Amniotic stem cell (primary cell): ENCODE results near the gene WNT3A.
A peak's percentile ranks its signal among the peaks of the same experiment; 100 is the strongest.

Source experiments
- DNase-seq: peaks from one replicate; lab custom pipeline; 2025; lab: John Stamatoyannopoulos, UW

Gene WNT3A

DNA sequence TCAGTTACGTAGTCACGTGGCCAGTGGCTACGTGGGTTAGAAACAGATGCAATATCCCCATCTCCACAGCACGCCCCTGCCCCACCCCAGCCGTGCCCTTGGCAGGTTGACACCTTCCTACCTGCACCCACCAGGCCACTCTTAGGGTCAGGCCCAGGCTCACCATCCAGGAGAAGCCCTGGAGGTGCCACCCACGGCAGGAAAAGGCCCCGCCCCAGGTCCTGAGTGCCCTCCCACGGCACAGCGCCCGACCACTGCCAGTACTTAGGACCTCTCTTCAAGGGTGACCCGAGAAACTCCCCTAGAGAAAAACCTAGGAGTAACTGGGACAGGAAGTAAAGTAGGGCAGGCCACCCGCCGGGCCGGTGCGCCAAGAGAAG, 94.8 kb downstream of the WNT3A start:
- DNase-seq: no peak

DNA sequence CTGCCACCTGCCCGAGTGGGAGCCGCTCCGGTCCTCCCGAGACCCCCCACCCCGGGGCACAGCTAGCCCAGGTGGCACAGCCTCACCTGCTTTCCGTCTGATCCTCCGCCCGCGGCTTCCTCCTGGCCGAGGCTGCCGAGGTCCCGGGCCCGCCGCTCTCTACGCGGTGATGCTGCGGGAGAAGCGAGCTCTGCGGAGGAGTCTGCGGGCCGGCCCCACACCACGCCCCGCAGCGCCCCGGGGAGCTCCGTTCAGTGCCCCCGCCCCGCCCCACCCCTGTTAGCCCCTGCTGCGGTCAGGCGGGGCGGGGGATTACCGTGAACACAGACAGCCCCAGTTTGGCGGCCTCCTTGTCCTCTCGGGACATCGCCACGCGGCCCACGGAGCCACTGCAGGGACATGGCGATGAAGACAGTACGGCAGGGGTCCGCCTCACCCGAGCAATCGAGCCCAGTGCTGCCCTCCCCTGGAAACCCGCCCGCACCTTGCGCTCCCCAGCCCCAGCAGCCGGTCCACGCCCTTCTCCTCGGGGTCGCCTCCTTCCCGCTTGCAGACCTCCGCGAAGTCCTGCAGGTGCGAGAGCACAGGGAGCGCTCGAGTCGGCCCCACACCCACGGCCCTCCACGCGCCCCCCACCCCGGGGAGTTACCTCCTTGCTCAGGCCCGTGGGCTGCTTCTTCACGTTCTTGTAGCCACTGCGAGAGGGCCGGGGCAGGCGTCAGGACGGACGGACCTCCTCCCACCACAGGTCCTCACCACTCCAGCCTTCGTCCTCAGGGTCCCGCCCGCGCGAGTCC, 95.4 kb downstream of the WNT3A start:
- no peak for DNase-seq

DNA sequence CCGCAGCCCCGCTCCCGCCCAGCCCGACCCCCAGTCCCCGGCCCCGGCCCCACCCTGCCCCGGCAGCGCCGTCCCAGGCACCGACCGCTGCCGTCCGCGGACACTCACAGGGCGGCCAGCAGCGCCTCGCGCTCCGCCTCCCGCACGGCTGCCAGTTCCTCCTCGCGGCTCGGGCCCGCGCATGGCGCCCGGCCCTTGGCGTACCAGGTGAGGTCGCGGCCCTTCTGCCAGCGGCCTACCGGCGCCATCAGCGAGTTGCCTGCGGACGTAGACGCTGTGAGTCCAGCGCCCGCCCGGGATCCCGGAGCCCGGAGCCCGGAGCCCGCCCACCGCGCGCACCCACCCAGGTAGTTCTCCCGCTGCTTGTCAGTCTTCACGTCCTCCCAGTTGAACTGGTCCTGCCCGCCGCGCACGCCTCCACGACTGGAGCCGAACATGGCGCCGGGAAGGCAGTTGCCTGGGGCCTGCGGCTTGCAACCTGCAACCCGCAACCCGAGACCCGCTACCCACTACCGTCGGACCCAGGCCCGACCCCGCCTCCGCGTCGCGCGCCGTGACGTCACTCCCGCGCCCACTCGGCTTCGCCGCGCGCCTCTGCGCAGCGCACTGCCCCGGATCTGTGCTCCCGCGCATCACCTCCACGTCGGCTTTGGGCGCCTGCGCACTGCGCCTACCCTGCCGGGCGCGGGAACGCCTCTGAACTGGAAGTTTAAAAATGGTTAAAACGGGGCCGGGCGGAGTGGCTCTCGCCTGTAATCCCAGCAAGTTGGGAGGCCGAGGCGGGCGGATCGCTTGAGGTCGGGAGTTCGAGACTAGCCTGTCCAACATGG, 96.2 kb downstream of the WNT3A start, which contains the start of gene C1orf35:
C1orf35 (minus strand) TSS at position 535 of the 830 bp plus-strand sequence; CDS start at position 437, 98 bp downstream.
- peak; percentile 79 for DNase-seq

DNA sequence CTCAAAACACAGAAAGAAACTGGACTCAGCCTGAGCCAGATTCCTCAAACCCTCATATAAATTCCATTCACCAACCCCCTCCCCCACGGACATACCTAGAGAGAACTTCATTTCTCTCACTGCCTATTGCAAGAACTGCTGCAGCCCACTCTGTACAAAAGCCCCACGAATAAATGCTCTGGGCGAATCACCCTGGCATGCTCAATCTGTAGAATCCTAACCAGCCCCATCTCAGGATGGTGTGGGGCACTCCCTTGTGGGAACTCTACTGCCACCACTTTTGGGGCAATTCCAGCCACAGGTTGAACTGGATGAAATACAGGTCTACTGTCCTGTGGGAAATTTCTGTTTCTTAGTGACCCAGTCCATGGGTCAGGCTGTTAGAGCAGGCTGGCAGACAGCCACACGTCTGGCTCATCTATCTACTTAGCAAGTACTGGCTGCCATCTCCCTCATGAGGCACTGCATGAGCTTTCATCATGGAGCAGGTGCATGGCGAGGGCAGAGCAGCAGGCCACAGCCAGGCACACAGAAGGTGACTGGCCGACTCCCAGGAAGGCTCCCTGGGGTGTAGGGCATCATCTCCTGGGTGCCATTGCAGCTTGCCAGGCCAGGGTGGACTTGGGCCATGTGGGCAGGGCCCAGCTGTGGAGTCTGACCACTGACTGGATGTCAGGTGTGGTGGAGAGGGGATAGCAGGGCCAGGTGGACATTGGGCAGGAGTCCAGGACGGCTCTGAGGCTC, 97.9 kb downstream of the WNT3A start:
- DNase-seq: no peak

DNA sequence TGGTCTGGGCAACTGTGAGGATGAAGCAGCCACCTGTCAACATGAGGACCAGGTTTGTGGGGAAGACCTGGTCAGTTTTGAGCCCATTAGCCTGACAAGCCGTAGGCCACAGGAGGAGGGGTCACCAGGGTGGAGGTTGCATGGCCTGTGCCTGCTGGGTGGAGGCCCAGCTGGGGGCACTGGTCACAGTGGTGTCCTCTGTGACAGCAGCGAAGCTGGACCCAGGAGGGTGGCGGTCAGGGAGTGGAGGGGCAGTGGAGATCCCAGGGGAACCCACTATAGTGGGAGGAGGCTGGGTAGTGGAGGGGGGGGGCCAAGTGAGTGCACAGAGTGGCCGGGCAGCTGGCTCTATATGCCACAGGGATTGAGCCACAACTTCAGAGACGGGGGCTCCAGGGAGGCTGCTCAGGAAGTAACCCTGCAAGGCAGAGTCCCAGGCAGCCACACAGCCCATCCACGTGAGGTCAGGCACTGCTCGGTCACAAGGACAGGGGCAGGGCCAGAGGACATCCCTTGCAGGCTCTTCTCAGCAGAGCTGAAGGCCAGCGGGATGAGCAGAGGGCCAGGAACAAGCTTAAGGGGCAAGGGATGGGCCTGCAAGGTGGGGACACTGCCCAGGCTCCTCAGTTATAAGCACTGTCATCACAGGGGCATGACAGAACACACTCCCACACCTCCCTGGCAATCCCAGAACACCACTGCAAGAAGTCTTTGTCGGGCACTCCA, 98.6 kb downstream of the WNT3A start:
- no peak for DNase-seq

DNA sequence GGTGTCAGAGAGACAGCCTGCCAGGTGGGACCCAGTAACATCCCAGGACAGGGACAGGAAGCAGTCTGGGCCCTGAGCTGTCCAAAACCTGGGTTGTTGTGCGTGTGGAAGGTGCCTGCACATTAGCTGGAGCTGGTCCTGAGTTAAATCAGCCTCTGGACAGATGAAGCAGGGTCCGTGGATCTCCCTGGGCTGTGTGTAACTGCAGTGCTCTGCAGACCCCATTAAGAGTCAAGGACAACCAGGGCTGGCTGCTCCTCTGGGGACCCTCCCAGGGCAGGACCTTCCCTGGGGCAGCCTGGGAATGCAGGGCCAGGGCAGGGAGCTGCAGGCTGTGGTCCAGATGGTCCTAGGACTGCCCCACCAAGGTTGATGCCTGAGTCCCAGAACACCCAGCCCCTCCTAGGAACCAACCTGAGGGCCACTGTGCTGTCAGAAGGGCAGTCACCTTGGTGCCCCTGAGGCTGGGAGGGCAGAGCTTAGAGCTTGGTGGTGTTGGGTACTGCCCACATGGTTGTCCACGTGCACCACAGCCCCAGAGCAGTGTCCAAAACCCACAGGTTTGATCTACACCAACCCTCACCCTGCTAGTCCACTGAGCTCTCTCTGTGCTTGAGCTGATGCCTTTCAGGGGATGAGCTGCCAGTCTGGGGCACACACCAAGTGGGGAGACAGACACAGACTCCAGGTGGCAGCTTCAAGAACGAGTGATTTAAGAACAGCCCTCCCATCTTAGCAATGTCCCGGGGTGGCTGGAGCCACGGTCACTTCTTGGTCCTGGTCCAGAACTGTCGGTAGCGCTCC, 99.4 kb downstream of the WNT3A start:
- no peak for DNase-seq

DNA sequence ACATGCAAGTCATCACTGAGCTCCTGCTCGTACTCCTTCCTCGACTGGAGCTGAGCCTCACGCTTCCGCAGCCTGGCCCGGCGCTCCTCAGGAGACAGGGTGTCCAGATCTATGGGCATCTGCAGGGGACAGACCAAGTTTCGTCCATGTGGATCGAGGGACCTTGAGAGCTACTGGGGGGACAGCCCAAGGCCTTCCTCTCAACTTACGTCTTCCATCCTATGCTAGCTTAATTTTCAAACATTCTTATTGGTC, 99.9 kb downstream of the WNT3A start:
- no peak for DNase-seq

DNA sequence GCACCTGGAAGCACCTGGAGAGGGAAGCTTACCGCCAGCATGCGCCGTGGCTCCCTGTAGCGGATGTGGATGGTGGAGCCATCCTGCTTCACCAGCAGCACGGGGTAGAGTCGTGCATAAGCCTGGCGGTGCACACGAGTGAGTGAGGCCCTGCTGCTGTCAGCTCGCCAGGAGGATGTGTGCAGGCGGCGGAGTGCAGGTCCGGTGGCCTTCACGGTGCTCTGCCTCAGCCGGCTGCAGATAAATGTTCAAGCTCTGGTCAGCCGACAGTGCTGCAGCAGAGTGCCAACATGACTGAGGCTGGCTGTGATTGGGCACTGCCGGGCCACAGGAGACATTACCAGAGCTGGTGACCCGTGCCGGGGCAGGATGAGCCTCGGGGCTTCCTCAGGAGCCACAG, 100.8 kb downstream of the WNT3A start:
- no peak for DNase-seq

DNA sequence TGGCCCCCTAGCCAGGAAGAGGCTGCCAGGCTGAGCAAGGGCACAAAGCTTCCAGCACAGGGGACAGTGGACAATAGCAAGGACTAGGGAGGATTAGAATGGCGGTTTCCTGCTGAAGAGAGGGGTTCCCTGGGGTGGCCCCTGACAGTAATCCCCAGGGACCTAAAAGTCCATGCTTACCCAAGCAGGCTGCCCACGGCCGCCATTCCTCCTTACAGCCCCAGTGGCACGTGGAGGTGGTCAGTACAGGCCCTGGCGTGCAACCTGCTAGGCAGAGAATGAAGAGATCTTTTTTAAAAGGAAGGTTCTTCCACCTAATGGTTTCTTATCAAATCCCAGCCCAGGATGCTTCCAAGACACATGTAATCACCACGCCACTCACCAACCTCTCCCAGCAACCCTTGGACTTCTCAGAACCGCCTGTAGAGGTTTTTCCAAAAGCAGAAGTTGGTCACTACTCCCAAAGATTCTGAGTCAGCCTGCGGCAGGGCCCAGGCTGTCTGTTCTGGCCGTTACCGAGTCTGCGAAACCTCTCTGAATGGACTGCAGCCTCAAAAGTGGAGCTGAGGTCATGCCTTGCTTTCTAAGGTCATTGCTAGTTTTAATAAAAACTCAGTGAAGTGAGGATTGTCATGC, 101.4 kb downstream of the WNT3A start:
- DNase-seq: no peak

DNA sequence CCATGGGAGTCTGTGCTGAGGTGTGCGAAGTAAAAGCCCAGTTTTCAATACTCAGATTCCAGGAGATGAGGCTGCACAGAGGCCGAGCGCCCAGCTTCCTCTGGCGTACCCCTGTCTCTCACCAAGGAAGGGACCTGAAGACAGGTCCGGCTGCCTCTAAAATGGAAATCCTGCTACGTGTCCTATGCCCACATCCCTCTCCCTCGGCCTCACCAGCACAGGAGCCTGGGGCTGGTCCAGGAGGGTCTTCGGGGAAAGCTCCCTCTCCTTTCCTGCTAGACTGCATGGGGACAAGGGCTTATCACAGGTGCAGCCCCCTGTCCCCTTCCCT, 101.9 kb downstream of the WNT3A start:
- DNase-seq: no peak

DNA sequence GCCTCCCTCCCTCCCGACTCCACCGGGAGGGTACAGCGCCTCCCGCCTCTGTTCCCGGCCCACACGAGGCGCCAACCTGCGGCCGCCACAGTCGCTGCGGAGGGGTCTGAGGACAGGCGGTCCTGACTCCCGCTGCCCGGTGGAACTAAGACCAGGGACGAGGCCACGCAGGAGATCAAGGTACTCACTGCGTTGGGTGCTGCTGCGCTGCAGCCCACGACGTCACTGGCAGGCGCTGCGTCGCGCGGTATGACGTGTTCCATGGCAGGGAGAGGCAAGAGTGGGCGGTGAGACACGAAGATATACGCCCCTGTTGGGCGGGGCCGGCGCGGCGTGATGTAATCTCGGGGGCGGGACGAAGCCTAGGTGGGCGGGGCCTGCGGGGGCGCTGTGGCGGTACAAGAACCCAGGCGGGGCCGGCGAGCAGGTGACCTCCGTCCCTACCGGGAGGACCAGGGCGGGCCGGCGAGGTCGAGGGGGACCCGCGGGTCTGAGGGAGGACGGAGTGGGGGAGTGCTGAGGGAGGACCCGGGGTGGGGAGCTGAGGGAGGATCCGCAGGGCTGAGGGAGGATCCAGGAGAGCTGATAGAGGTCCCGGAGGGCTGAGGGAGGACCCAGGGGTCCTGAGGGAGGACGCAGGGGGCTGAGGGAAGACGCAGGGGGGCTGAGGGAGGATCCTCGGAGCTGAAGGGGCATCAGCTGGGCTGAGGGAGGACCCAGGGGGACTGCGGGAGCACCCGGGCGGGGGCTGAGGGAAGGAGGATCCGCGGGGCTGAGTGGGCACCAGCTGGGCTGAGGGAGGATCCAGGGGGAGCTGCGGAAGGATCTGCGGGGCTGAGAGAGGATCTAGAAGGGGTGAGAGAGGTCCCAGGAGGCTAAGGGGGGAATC, 102.5 kb downstream of the WNT3A start, which contains the start of gene MRPL55:
MRPL55 (minus strand) TSS at position 227 of the 889 bp plus-strand sequence. CDS start 1,039 bp downstream, outside the sequence.
- peak; percentile 90 for DNase-seq

DNA sequence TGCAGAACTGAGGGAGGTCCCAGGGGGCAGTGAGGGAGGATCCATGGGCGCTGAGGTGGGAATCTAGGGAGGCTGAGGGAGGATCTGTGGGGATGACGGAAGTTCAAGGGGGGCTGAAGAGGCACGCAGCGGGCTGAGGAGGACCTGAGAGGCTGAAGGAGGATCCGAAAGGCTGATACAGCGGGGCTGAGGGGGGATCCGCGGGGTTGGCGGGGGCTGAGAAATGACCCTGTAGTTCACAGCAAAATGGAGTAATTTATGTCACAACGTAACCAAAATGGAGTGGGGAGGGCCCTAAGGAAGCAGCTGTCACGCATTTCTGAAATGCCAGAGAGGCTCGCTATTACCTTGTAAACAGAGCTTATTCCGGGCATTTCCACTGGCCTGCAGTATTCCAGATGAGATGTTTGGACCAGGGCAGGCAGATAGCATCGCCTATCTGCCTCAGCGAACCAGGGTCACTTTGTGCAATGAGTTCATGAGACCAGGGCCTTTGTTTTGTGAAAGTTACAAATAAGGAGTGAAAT, 103.2 kb downstream of the WNT3A start:
- no peak for DNase-seq

DNA sequence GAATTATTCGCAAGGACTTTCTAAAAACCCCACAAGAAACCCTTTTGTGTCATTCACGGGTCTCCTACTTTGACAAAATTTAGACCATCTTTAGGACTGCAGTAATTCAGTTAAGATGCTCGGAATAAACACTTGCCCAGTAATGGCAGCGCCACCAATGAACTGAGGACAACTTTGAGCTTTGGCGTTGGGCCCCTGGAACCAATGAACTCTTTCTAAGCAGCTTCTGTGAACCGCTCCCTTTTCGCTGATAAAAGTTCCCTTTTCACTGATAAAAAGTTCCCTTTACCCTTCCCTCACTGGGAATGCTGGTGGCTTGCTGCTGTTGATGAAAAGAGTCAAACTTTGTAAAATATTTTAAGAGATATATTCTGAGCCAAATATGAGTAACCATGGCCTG, 103.8 kb downstream of the WNT3A start:
- no peak for DNase-seq
